Mesendoderm (in vitro differentiated cells): ENCODE data around the gene PLEKHA1.
A peak's percentile ranks its signal among the peaks of the same experiment; 100 is the strongest.

Source experiments
- DNase-seq: peaks from one replicate; pipeline ENCODE4 v3.0.0; 2013
- H2AK5ac ChIP-seq: 2 replicates; pipeline ENCODE4 v1.6.1; 2013; ENCODE audit warnings: low read length, inconsistent platforms
- H2BK120ac ChIP-seq: 2 replicates; pipeline ENCODE4 v1.6.1; 2013; ENCODE audit warnings: low read depth, mild to moderate bottlenecking, low read length, moderate library complexity, mixed read lengths
- H2BK15ac ChIP-seq: replicated peaks from 2 replicates; pipeline ENCODE4 v1.6.1; 2013; ENCODE audit warnings: low read depth, mild to moderate bottlenecking, moderate library complexity
- H2BK5ac ChIP-seq: 2 replicates; pipeline ENCODE4 v1.6.1; 2013; ENCODE audit warnings: low read length, inconsistent platforms
- H3K18ac ChIP-seq: 2 replicates; pipeline ENCODE4 v1.6.1; 2013; ENCODE audit warnings: mild to moderate bottlenecking, low read length, mixed read lengths
- H3K23ac ChIP-seq: one replicate; pipeline ENCODE4 v1.6.1; 2013; ENCODE audit warnings: low read length
- H3K27ac ChIP-seq: 2 replicates; pipeline ENCODE4 v1.5.1; 2013; ENCODE audit warnings: low read depth, mild to moderate bottlenecking, inconsistent platforms, low read length, moderate library complexity
- H3K27me3 ChIP-seq: 2 replicates; pipeline ENCODE4 v1.6.1; 2013; ENCODE audit warnings: low read length, control low read depth, mild to moderate bottlenecking, inconsistent platforms; ENCODE audit not compliant: insufficient read depth, poor library complexity
- H3K36me3 ChIP-seq: 2 replicates; pipeline ENCODE4 v1.6.1; 2013; ENCODE audit warnings: low read length, inconsistent platforms; ENCODE audit not compliant: control insufficient read depth, insufficient read depth
- H3K4ac ChIP-seq: one replicate; pipeline ENCODE4 v1.6.1; 2013; ENCODE audit warnings: low read depth, mild to moderate bottlenecking, low read length, moderate library complexity
- H3K4me1 ChIP-seq: 2 replicates; pipeline ENCODE4 v1.6.1; 2013; ENCODE audit warnings: low read depth, low read length, inconsistent platforms; ENCODE audit not compliant: control insufficient read depth
- H3K4me2 ChIP-seq: 2 replicates; pipeline ENCODE4 v1.6.1; 2013; ENCODE audit warnings: low read length
- H3K4me3 ChIP-seq: 2 replicates; pipeline ENCODE4 v1.5.1; 2013; ENCODE audit warnings: mild to moderate bottlenecking, low read length
- H3K56ac ChIP-seq: one replicate; pipeline ENCODE4 v1.6.1; 2013; ENCODE audit warnings: low read length
- H3K79me1 ChIP-seq: 2 replicates; pipeline ENCODE4 v1.6.1; 2013; ENCODE audit warnings: low read length, inconsistent platforms
- H3K79me2 ChIP-seq: 2 replicates; pipeline ENCODE4 v1.6.1; 2013; ENCODE audit warnings: mild to moderate bottlenecking, low read length; ENCODE audit not compliant: control insufficient read depth, insufficient read depth
- H3K9ac ChIP-seq: 2 replicates; pipeline ENCODE4 v1.6.1; 2013; ENCODE audit warnings: low read length, inconsistent platforms
- H4K5ac ChIP-seq: one replicate; pipeline ENCODE4 v1.6.1; 2013; ENCODE audit warnings: low read length
- H4K8ac ChIP-seq: one replicate; pipeline ENCODE4 v1.6.1; 2013; ENCODE audit warnings: low read depth, mild to moderate bottlenecking, control low read depth, low read length, moderate library complexity
- WGBS: extraction: QIAGEN DNeasy Blood & Tissue Kit; methylation state at CpG from one replicate; pipeline ENCODE4 v1.1.7; 2013; ENCODE audit warnings: low lambda C conversion rate, missing lambda C conversion rate; ENCODE audit not compliant: insufficient coverage; ENCODE audit errors: extremely low coverage; 5-methylcytosine and 5-hydroxymethylcytosine counted together

Gene PLEKHA1

DNA sequence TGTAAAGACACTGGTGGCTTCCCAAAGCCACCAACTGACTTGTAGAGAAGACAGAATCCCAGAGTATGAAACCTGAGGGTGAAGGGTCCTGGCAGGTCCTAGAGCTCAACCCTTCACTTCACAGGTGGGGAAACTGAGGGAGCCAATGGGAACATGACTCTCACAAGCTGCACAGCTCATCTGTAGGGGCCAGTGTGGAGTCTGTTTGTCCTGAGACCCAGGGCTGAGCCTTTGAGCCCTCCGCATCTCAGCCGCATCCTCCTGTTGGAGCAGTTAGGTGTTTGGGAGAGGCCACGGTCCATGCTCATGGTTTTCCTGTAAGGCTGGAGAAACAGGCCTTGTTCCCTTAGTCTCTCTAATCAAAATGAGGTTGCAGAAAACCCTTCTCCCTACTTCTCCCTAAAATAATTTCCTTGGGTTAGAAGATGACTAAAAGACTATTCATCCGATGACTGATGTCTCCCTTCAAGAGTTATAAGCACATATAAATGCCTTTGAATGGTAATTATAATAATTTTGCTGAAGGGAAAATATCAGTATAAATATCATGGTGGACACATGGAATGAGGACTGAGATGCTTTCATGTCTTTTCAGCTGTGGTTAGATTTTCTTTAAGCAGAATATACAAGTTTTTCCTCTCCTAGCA, 97.1 kb downstream of the PLEKHA1 start:
- WGBS: no CpG with 5 or more reads among the region's 4 CpGs

DNA sequence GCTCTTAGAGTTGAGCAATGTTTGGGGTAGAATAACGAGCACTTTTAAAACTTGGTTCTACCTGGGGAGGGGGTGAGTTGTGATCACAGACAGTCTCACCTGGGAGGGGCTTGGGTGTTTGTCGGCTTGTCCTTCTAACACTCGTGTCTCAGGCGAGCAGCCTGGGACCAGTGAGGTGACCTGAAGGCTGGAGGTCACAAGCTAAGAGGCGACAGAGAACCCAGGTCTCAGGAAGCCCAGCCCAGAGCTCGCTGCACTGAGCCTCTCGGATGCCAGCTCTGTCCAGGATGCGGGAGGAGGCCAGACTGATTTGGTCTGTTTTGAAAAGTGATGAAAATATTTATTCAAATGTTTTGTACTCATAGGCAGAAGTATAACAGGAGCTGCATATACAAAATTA, 98.6 kb downstream of the PLEKHA1 start:
- H3K4ac ChIP-seq: no peak overlapping the region
- no peak overlapping the region for H2BK120ac ChIP-seq
- H3K4me2 ChIP-seq: no peak overlapping the region
- no peak overlapping the region for H3K9ac ChIP-seq
- H4K8ac ChIP-seq: no peak overlapping the region
- no peaks in the 10 kb centered on the region for H3K36me3 ChIP-seq
- H3K56ac ChIP-seq: no peak overlapping the region
- H3K79me1 ChIP-seq: no peaks in the 10 kb centered on the region
- H3K27ac ChIP-seq: no peak overlapping the region
- H3K79me2 ChIP-seq: no peaks in the 10 kb centered on the region
- H2AK5ac ChIP-seq: no peak overlapping the region
- H3K18ac ChIP-seq: no peak overlapping the region
- no peak overlapping the region for H4K5ac ChIP-seq
- H2BK5ac ChIP-seq: no peak overlapping the region
- H3K4me3 ChIP-seq: no peak overlapping the region
- no peaks in the 10 kb centered on the region for H3K27me3 ChIP-seq
- H3K23ac ChIP-seq: no peak overlapping the region
- DNase-seq: no peak
- no peak overlapping the region for H2BK15ac ChIP-seq
- no CpG with 5 or more reads among the region's 8 CpGs for WGBS
- no peaks in the 10 kb centered on the region for H3K4me1 ChIP-seq

More for the DNA sequence above, 97.1 kb downstream of the PLEKHA1 start:
- no peak overlapping the region for H3K9ac ChIP-seq
- DNase-seq: no peak
- no peak overlapping the region for H3K27ac ChIP-seq
- no peaks in the 10 kb centered on the region for H3K36me3 ChIP-seq
- no peaks in the 10 kb centered on the region for H3K4me1 ChIP-seq
- no peak overlapping the region for H2BK5ac ChIP-seq
- no peak overlapping the region for H2AK5ac ChIP-seq
- no peaks in the 10 kb centered on the region for H3K79me1 ChIP-seq
- no peak overlapping the region for H3K18ac ChIP-seq
- no peak overlapping the region for H4K8ac ChIP-seq
- H2BK15ac ChIP-seq: no peak overlapping the region
- no peak overlapping the region for H3K23ac ChIP-seq
- no peak overlapping the region for H3K4ac ChIP-seq
- H4K5ac ChIP-seq: no peak overlapping the region
- no peak overlapping the region for H3K56ac ChIP-seq
- H3K79me2 ChIP-seq: no peaks in the 10 kb centered on the region
- no peak overlapping the region for H3K4me2 ChIP-seq
- no peaks in the 10 kb centered on the region for H3K27me3 ChIP-seq
- H3K4me3 ChIP-seq: no peak overlapping the region
- H2BK120ac ChIP-seq: no peak overlapping the region

- Histone ChIP-seq H3K23ac (no peak overlapping the region), H3K4me1 (no peaks in the 10 kb centered on the region), H3K4me2 (no peak overlapping the region), H3K18ac (no peak overlapping the region), H3K79me1 (no peaks in the 10 kb centered on the region), H3K36me3 (no peaks in the 10 kb centered on the region), H3K56ac (peak overlapping the region; percentile 42), H3K79me2 (no peaks in the 10 kb centered on the region), H4K5ac (no peak overlapping the region), H3K27me3 (no peaks in the 10 kb centered on the region), H3K9ac (no peak overlapping the region), H3K4ac (no peak overlapping the region), H2AK5ac (no peak overlapping the region), H2BK5ac (no peak overlapping the region), H3K27ac (no peak overlapping the region), H2BK15ac (no peak overlapping the region), H4K8ac (no peak overlapping the region), H3K4me3 (no peak overlapping the region), H2BK120ac (no peak overlapping the region)
- no peak for DNase-seq
- WGBS: no CpG with 5 or more reads among the region's 15 CpGs
Measured at GRCh38 chr10:122474131-122474818, 99.8 kb downstream of the PLEKHA1 start.

DNA sequence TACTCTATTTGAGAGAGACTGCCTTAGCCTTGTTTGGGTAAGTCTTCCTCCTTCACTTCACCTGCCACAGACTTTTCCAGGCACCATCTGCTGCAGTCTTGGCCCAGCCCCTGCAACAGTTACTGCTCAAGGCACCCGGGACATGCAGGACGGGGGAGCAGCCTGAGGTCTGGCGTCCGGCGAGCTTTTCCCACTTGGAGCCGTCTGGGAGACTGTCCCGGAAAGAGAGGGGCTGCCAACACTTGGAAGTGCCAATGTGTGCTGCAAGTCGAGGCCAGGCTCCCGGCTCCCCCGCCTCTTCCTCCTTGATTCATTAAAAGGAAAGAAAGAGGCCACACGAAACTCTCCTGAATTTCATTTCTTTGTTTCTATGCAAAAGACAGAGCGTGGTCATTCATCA, 100.6 kb downstream of the PLEKHA1 start:
- Histone ChIP-seq H3K79me1 (no peaks in the 10 kb centered on the region), H3K4ac (no peak overlapping the region), H2AK5ac (no peak overlapping the region), H3K4me1 (no peaks in the 10 kb centered on the region), H3K4me3 (no peak overlapping the region), H2BK15ac (no peak overlapping the region), H3K27ac (no peak overlapping the region), H3K4me2 (no peak overlapping the region), H2BK120ac (no peak overlapping the region), H4K5ac (no peak overlapping the region), H3K18ac (no peak overlapping the region), H3K23ac (no peak overlapping the region), H3K79me2 (no peaks in the 10 kb centered on the region), H2BK5ac (no peak overlapping the region), H3K9ac (no peak overlapping the region), H3K36me3 (no peaks in the 10 kb centered on the region), H3K27me3 (no peaks in the 10 kb centered on the region), H4K8ac (no peak overlapping the region), H3K56ac (peak overlapping the region; percentile 63)
- WGBS: no CpG with 5 or more reads among the region's 12 CpGs
- no peak for DNase-seq

DNA sequence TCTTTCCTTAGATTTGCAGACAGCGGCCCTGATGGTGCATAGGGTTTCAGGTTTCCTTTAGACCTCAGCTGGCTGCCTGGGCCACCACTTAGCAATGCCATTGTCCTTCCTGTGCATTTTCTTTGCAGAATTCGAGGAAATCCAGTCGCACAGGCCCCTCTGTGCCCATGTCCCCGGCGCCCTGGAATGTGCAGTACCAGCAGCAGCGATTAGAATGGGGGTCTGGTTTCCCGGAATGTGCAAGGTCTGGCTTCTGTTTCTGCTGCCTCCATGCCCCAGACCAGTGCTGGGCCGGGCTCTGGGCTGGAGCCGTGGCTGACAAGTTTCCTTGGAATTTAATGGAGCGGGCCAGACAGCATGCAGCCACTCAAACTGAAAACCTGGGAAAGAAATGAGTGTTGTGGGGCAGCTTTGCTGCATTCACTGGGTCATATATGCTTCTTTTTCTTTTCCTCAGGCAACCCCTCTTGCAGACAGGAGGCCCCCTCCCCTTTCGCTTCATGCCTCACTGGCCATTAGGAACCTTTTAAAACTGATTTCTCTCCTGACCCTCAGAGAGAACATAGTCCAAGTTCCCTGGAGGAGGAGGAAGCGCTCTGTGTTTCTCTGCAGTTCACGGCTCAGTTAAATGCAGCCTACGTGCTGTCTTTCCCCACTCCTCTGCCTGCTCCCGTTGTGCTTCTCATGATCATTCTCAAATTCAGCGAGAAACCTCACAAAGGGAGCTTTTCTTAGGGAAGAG, 101.3 kb downstream of the PLEKHA1 start:
- Histone ChIP-seq H2AK5ac (no peak overlapping the region), H3K9ac (no peak overlapping the region), H3K27me3 (no peaks in the 10 kb centered on the region), H3K4ac (no peak overlapping the region), H4K8ac (no peak overlapping the region), H3K23ac (no peak overlapping the region), H3K56ac (no peak overlapping the region), H2BK120ac (no peak overlapping the region), H4K5ac (no peak overlapping the region), H2BK5ac (no peak overlapping the region), H3K4me1 (no peaks in the 10 kb centered on the region), H3K79me1 (no peaks in the 10 kb centered on the region), H3K4me2 (no peak overlapping the region), H3K36me3 (no peaks in the 10 kb centered on the region), H3K79me2 (no peaks in the 10 kb centered on the region), H3K4me3 (no peak overlapping the region), H3K27ac (no peak overlapping the region), H2BK15ac (no peak overlapping the region), H3K18ac (no peak overlapping the region)
- no peak for DNase-seq
- no CpG with 5 or more reads among the region's 16 CpGs for WGBS
